Measurements from ENCODE around the gene ARMH2. TPM values are rescaled to one million over a fixed set of nuclear protein-coding genes. Genes with fewer than 3 reads are reported as not detected.
"Not testable (repeated sequence)": the region's sequence is repeated elsewhere in the genome, so short reads cannot be mapped to it uniquely, and the experiment has no call there.

Gene ARMH2
- total RNA-seq, 4 donors from 2014 or later: not detected

- DNase-seq: no peak
- Histone ChIP-seq H3K4me1 (no peaks in the 10 kb centered on the region), H3K36me3 (no peaks in the 10 kb centered on the region), H3K27ac (no peak overlapping the region), H3K9me3 (no peaks in the 10 kb centered on the region), H3K27me3 (no peaks in the 10 kb centered on the region), H3K4me3 (no peak overlapping the region)
- intact Hi-C loops (cut with DNase I): loop anchor here (10.0 kb wide), 1 partner anchor 52 kb away; the partner anchor contains the start of gene C6orf62
- TF ChIP-seq POLR2A (IDR thresholded peaks at IDR 0.05) (no peak), CTCF (IDR thresholded peaks at IDR 0.05) (peak in 5 of 6 experiments; percentile 23 to 70 (median 45))
- 34 to 47% methylated on average over 9 of the region's 9 CpGs for WGBS, 2 donors
Observed at GRCh38 chr6:24766680-24767462, 31.8 kb downstream of the ARMH2 start.

- not testable (repeated sequence) for H3K27me3 ChIP-seq, H3K9me3 ChIP-seq, H3K4me3 ChIP-seq, H3K4me1 ChIP-seq, H3K36me3 ChIP-seq, DNase-seq, H3K27ac ChIP-seq
- WGBS, 2 donors: no CpG with 5 or more reads among the region's 26 CpGs
- intact Hi-C loops (cut with DNase I): loop anchor here (10.0 kb wide), 1 partner anchor 51 kb away; the partner anchor contains the start of gene C6orf62
Observed at GRCh38 chr6:24765968-24766367, 32.7 kb downstream of the ARMH2 start.

- 83 to 89% methylated on average over 17 to 18 of the region's 20 CpGs for WGBS, 2 donors
- H3K27me3 ChIP-seq, H3K4me1 ChIP-seq, H3K27ac ChIP-seq, H3K4me3 ChIP-seq, H3K9me3 ChIP-seq, H3K36me3 ChIP-seq, DNase-seq: not testable (repeated sequence)
- intact Hi-C loops (cut with DNase I): loop anchor here (10.0 kb wide), 1 partner anchor 50 kb away; the partner anchor contains the start of gene C6orf62
Observed at GRCh38 chr6:24764833-24765828, 33.6 kb downstream of the ARMH2 start.

GRCh38 chr6:24763578-24763977, 35.1 kb downstream of the ARMH2 start:
- 56 to 57% methylated on average over 3 of the region's 3 CpGs for WGBS, 2 donors
- H3K4me3 ChIP-seq: no peak overlapping the region
- H3K27ac ChIP-seq: no peak overlapping the region
- H3K4me1 ChIP-seq: no peaks in the 10 kb centered on the region
- TF ChIP-seq POLR2A (IDR thresholded peaks at IDR 0.05) (no peak), CTCF (IDR thresholded peaks at IDR 0.05) (no peak)
- no peaks in the 10 kb centered on the region for H3K36me3 ChIP-seq
- intact Hi-C loops (cut with DNase I): loop anchor here (10.0 kb wide), 1 partner anchor 49 kb away; the partner anchor contains the start of gene C6orf62
- no peaks in the 10 kb centered on the region for H3K27me3 ChIP-seq
- DNase-seq: no peak
- no peaks in the 10 kb centered on the region for H3K9me3 ChIP-seq

GRCh38 chr6:24761851-24762250, 36.9 kb downstream of the ARMH2 start:
- TF ChIP-seq POLR2A (IDR thresholded peaks at IDR 0.05) (no peak), CTCF (IDR thresholded peaks at IDR 0.05) (no peak)
- intact Hi-C loops (cut with DNase I): loop anchor here (10.0 kb wide), 1 partner anchor 47 kb away; the partner anchor contains the start of gene C6orf62

More at GRCh38 chr6:24761851-24762250, 36.9 kb downstream of the ARMH2 start:
- no peaks in the 10 kb centered on the region for H3K36me3 ChIP-seq
- H3K27ac ChIP-seq: no peak overlapping the region
- H3K27me3 ChIP-seq: no peaks in the 10 kb centered on the region
- no peak overlapping the region for H3K4me3 ChIP-seq
- H3K9me3 ChIP-seq: no peaks in the 10 kb centered on the region
- H3K4me1 ChIP-seq: no peaks in the 10 kb centered on the region
- no peak for DNase-seq

Data from esophagus squamous epithelium (tissue), 5 donors.